Stimulated activated CD4-positive, alpha-beta T cell treated with anti-CD3 and anti-CD28 coated beads, TNF-alpha, amount 100 ng/mL, for 1 hour (primary cell): ENCODE results near the gene TSSK6.

ENCODE experiments used
- DNase-seq, 3 donors: peaks; one replicate each; pipeline ENCODE4 v3.0.0-alpha.2; 2020; ENCODE audit warnings: low read depth in 3 of 3, low spot score in 1 of 3

Gene TSSK6

DNA sequence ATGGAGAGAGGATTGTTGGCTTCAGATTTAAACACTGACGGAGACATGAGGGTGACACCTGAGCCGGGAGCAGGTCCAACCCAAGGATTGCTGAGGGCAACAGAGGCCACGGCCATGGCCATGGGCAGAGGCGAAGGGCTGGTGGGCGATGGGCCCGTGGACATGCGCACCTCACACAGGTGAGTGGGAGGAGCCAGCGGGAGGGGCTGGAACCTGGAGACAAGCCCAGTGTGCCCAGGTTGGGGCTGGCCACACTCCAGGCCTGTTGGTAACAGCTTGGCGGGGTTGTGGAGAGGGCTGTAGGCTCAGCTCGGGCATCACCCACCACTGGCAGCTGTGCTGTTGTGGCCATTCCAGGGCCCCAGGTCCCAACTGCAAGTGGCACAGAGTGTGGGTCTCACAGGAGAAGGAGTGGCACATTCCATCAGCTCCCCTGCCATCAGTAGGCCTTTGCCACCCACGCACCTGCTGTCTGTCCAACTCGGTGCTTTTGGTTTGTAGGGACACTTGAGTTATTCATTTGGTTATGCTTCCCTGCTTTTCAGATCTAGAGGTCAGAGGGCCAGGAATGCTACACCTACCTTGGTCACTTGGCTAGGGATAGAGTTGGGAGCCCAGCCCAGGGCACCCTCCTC lies 49.8 kb downstream of the TSSK6 start:
- DNase-seq = no peak

DNA sequence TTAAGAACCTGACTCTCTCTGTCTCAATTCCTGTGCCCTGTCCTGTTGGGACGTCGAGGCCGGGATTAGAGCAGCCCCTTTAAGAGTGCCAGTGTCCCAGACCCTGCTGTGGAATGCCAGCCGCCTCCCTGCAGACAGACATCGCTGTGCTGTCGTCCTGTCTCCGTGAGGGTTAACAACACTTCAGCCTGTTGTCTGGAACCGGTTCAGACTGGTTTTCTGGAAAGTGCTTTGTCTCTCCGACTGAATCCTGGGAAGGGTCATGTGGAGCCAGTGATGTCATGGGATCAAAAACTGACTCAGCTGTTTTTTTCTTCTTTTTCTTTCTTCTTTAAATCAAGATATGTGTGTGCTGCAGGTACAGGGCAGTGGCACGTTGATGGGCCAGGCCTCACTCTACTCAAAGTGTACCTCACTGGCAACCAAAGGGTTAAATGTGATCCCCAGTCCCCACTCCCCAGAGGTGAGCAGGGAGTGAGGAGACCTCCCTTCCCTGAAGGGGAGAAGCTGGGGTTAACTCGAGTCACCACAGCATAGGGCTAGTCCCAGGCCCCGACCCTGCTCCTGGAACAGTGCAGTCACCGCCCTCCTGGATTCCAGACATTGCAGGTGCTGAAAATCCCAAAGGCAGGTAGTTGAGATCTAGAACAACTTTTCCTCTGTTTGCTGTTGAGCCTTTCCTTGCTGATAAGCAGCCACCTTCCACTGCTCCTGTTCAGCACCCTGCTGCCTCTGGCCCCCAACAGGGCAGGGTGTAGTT lies 50.8 kb downstream of the TSSK6 start:
- DNase-seq = no peak
